Renal pelvis (tissue), 4 donors: Measurements from ENCODE around the gene CSTB. TPM values are rescaled to one million over a fixed set of nuclear protein-coding genes. Genes with fewer than 3 reads are reported as not detected.

Source experiments
- DNase-seq: peaks from one replicate; pipeline ENCODE4 v3.0.0-alpha.2; 2013
- polyA plus RNA-seq, 3 donors: library from polyadenylated mRNA; unstranded; fragments of 120-200 nt; gene quantifications; one replicate each; pipeline ENCODE4 v1.2.1, GENCODE V29; 2013; ENCODE audit not compliant: insufficient read length in 3 of 3

The CSTB gene
- polyA plus RNA-seq, 3 donors: 49.0 to 51.3 (median 49.0) TPM

- no peak for DNase-seq
These were observed 20.1 kb downstream of the CSTB start for GRCh38 chr21:43755820-43756594.

GRCh38 chr21:43754948-43755781 is 20.9 kb downstream of the CSTB start:
- no peak for DNase-seq

GRCh38 chr21:43753439-43753799 is 22.7 kb downstream of the CSTB start:
- DNase-seq: no peak

DNA sequence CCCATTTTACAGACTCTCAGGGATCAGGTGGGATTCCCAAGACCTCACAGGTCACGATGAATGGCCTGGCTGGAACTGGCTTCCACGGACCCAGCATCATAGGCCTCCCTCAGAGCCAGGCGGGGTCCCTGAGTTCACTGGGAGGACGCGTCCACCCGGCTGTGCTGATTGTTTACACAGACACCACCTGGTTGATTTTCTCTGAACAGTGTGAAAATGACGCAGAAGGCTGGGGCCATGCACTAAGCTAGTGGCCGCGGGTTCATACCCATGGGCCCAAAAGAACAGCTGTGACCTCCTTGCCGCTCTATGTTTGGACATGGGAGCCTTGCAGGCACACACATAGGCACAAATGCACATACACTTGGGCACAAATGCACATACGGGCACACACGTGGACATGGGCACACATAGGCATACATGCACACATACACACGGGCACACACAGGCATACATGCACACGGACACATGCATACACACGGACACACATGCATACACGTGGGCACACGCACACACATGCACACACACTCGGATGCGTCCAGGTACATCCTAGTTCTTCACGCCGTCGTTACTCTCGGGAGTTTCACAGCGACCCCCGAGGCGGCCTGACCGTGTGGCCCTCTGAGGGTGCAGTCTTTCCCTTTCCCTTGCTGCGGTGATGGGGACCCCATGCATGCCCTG is 23.2 kb downstream of the CSTB start:
- DNase-seq: no peak

DNA sequence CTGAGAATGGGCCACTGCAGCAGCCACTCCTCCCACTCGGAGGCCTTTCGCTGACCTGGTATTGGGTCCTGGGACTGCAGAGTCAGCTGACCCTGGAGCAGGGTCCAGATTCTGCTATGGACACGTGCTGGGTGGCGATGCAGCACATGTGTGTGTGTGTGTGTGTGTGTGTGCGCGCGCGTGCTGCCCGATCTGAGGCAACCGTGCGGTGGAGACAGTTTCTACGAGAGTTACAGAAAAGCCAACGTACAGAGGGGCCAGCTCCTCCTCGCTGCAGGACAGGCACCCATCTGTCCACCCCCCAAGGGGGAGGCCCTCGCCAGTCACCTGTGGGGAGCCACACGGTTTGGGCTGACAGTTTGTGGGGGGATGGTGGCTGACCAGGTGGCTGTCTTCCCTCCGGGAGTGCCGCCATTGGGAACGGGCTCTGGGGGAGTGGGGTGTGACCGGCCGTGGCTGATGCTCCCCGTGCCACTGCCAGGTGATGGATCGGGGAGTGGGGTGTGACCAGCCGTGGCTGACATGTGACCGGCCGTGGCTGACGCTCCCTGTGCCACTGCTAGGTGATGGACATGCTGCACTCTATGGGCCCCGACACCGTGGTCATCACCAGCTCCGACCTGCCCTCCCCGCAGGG is 24.0 kb downstream of the CSTB start:
- DNase-seq: no peak

DNA sequence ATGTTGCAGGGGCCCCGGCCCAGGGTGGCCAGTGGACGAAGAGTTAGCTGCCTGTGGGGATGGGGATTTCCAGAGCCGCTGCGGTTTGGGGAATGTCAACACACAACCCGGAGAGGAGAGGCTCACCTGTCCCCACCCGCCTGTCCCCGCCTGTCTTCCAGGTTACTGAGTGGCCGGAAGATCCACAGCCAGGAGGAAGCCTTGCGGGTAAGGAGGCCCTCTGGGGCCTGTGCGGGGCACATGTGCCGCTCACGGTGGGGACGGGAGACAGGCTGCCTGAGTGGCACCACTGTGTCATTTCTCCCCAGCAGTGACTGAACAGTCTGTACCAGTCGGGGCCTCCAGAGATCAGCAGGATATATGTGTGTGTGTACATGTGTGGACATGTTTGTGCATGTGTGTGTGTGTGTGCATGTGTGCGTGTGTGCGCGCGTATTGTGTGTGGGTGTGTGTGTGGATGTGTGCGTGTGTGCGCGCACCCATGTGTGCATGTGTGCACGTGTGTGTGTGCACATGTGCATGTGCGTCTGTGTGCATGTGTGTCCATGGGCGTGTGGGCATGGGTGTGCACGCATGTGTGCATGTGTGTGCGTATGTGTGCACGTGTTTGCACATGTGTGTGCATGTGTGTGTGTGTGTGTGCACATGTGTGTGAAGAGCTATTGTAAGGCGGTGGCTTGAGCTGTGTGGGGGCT is 25.6 kb downstream of the CSTB start:
- DNase-seq: no peak

DNA sequence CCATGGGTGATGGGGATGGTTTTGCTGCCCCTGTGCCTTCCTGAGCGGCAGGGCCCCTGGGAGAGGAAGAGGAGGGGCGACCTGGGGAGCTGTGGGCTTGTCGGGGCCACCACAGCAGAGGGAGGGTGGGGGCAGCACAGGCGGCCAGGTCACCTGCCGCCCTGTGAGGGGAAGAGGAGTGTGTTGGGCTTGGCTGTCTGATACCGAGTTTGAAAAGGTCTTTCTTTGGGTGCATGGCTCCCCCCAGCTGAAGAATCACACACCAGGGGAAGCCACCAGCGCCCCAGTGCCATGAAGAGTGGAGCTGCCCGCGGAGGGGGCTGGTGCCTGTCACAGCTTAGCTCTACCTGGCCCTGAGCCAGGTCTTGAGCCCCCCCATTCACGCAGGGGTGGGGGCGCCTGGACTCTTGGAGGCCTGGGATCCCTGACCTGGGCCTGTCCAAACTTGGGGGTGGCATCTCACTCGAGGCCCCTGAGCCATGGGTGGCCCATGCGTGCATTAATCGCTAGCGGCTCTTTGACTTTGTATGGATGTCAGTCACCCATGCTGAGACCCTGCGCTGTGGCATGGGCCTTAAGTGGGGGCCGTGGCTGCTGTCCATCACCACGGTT is 26.4 kb downstream of the CSTB start:
- no peak for DNase-seq

- DNase-seq: no peak
These were observed 27.5 kb downstream of the CSTB start for GRCh38 chr21:43748622-43749021.

GRCh38 chr21:43745772-43746517 is 30.2 kb downstream of the CSTB start:
- DNase-seq: no peak

DNA sequence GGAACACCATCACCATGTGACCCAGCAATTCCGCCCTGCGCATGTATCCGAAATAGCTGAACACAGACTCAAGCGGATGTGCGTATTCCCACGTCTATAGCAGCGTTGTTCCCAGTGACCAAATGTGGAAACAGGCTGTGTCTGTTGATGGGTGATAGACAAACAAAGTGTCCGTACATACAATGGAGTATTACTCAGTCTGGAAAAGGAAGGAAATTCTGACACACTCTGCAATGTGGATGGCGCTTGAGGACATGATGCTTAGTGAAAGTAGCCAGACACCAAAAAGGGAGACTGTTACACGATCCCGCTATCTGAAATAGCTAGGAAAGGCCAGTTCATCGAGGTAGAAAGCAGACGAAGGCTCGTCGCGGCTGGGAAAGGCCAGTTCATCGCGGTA is 31.4 kb downstream of the CSTB start:
- no peak for DNase-seq

- DNase-seq: no peak
These were observed 32.2 kb downstream of the CSTB start for GRCh38 chr21:43743947-43744346.

DNA sequence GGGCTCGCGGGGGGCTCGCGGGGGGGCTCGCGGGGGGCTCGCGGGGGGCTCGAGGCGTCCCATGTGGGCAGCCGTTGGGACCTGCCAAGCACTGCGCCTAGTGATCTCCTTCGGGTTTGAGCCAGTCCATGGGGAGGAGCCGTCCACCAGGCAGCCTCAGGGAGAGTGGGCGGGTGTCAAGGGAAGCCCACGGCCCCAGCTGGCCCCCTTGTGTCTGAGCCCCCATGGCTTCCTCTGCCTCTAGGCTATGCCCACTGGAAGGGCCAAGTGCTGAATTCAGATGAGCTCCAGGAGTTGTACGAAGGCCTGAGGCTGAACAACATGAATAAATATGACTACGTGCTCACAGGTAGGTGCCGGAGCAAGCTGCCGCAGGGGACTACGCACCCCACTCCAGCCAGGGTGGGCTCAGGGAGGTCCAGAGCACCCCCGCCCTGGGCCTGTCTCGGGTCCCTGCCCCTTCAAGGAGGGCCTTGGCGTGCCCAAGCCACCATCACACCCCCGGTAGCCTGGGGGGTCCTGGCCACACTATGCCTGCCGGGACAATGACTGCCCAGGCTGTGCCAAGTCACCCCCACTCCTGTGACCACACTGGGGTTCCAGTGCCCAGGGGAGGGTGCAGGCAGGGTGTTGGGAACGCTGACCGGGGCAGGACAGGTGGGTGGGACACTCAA is 34.5 kb downstream of the CSTB start:
- no peak for DNase-seq

DNA sequence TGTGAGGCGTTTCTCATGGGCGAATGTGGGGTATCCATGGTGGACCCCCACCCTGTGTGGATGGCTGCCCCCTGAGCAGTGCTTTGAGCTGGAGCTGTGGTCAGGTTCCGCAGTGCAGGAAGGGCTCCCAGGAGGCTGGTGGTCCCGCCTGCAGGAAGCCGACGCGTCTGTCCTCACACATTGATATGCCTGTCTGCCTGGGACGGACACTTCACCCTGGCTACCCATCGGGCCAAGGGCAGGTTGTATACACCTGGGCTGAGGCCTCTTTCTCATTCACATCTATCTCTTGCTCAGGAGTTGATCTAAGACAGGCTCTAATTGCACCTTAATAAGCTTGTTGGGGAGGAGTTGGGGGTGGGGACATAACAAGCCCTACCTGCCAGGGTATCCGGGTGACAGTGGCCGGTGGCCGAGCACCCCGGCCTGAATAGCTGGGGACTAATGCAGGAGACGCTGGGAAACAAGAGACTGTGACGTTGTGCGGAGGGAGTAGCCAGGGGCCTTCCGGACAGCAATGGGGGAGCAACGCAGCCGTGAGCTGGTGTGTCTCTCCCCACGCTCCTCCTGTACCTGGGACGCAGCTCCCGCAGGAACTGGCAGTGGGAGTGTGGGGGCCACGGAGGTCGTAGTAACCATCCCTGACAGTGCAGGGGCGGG is 35.5 kb downstream of the CSTB start:
- peak; percentile 76 for DNase-seq

DNA sequence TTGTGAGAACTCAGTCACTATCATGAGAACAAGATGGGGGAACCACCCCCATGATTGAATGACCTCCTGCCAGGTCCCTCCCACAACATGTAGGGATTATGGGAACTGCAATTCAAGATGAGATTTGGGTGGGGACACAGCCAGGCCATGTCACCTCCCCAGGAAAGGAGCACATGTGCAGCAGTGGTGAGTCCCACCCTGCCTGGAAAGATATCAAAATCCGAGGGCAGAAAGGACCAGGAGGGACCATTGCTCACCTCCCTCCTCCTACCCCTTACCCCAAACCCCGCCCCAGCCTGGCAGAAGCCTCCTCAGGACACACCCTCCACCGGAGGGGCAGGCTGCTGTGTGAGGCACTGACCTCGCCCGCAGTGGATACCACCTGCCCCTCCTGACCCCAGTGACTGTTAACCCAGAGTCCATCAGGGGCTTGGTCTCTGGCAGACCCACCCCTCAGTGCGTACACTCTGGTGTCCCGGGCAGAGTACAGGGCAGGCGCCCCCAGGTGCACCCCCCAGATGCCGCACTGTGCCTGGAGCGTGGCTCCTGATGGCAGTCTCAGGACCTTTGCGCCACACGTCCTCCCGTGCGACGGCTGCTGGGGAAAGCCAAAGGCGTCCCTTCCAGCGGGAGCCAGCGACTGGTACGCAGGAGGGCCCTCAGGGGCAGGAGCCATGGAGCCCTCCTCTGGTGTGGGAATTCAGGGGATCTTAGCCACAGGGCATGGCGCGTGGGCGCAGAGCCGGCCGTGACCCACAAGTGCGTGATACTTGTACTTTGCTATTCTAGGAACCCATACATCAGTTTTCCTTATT is 36.3 kb downstream of the CSTB start:
- no peak for DNase-seq

- DNase-seq: no peak
These were observed 38.8 kb downstream of the CSTB start for GRCh38 chr21:43737158-43737950.

- no peak for DNase-seq
These were observed 39.8 kb downstream of the CSTB start for GRCh38 chr21:43736224-43736883.
